Endothelial cell of umbilical vein (primary cell): ENCODE results near the gene ANKRD63. TPM values are rescaled to one million over a fixed set of nuclear protein-coding genes. Genes with fewer than 3 reads are reported as not detected.

Experiments
- BruUV-seq: library from RNA; stranded (reverse); fragments of 400-500 nt; replicated peaks from 2 replicates; lab custom pipeline; 2021; lab: Mats Ljungman, UMichigan
- CTCF ChIA-PET: fragments of 300-600, 350-600 bp; sonication (Branson Sonifier 250); formaldehyde crosslinking; loops from one replicate; lab custom pipeline; 2021; ENCODE audit warnings: antibody characterized with exemption, inconsistent platforms; lab: Charles Lee
- POLR2A ChIA-PET: fragments of 300-600, 350-600 bp; sonication (Branson Sonifier 250); formaldehyde crosslinking; loops from one replicate; lab custom pipeline; 2021; ENCODE audit warnings: antibody characterized with exemption, inconsistent platforms; lab: Charles Lee
- DNase-seq: peaks from one replicate; pipeline ENCODE4 v3.0.0-alpha.2; 2011; ENCODE audit warnings: low read depth, low spot score
- FAIRE-seq: peaks from 2 replicates; lab custom pipeline; 2011; peaks lifted over from hg19 to GRCh38; lab: Jason Lieb, UNC
- H2AFZ ChIP-seq: 2 replicates; pipeline ENCODE4 v1.6.0; 2012; ENCODE audit warnings: low read depth, low read length, control low read depth, inconsistent platforms
- H3K27ac ChIP-seq: 2 replicates; pipeline ENCODE4 v1.5.1; 2011; ENCODE audit warnings: low read depth, mild to moderate bottlenecking, control low read depth, low read length, moderate library complexity; ENCODE audit not compliant: insufficient read depth
- H3K27me3 ChIP-seq, 2 experiments: 2 replicates each; pipeline versions ENCODE4 v1.6.0 to v1.6.1; 2011; ENCODE audit warnings: low read length in 2 of 2, mixed read lengths in 1 of 2; ENCODE audit not compliant: control insufficient read depth in 2 of 2, insufficient read depth in 2 of 2
- H3K36me3 ChIP-seq, 2 experiments: 2 replicates in 1 of 2; 3 replicates in 1 of 2; pipeline ENCODE4 v1.5.1; 2011; ENCODE audit warnings: low read length in 2 of 2, mild to moderate bottlenecking in 1 of 2, moderate library complexity in 1 of 2; ENCODE audit not compliant: control insufficient read depth in 2 of 2, insufficient read depth in 2 of 2; ENCODE audit errors: extremely low read depth in 1 of 2
- H3K4me1 ChIP-seq: 3 replicates; pipeline ENCODE4 v1.5.1; 2011; ENCODE audit warnings: mild to moderate bottlenecking, low read length; ENCODE audit not compliant: control insufficient read depth, insufficient read depth; ENCODE audit errors: extremely low read depth
- H3K4me2 ChIP-seq: 2 replicates; pipeline ENCODE4 v1.6.1; 2011; ENCODE audit warnings: low read length, control low read depth, mixed read lengths; ENCODE audit not compliant: insufficient read depth
- H3K4me3 ChIP-seq, 3 experiments: fragments of 200-600 bp in 1 of 3; sonication (generic), shearing (Covaris generic) in 1 of 3; replicated peaks in 1 of 3; 2 replicates each; pipeline ENCODE4 v1.5.1; 2011 to 2016; ENCODE audit warnings: control low read depth in 3 of 3, low read length in 3 of 3, mild to moderate bottlenecking in 2 of 3, inconsistent platforms in 1 of 3, low read depth in 1 of 3, moderate library complexity in 1 of 3; ENCODE audit not compliant: insufficient read depth in 1 of 3
- H3K79me2 ChIP-seq: 2 replicates; pipeline ENCODE4 v1.6.0; 2012; ENCODE audit warnings: low read length, inconsistent platforms; ENCODE audit not compliant: control insufficient read depth, insufficient read depth
- H3K9ac ChIP-seq: replicated peaks from 2 replicates; pipeline ENCODE3; 2011; ENCODE audit warnings: low read length, control low read depth; ENCODE audit not compliant: insufficient read depth; ENCODE audit errors: extremely low read depth
- H3K9me1 ChIP-seq: replicated peaks from 3 replicates; pipeline ENCODE4 v1.6.0; 2011; ENCODE audit warnings: mild to moderate bottlenecking, low read length; ENCODE audit not compliant: control insufficient read depth, insufficient read depth; ENCODE audit errors: extremely low read depth
- H3K9me3 ChIP-seq: replicated peaks from 2 replicates; pipeline ENCODE4 v1.5.1; 2012; ENCODE audit warnings: low read length, inconsistent platforms; ENCODE audit not compliant: control insufficient read depth, insufficient read depth
- H4K20me1 ChIP-seq: replicated peaks from 2 replicates; pipeline ENCODE3; 2011; ENCODE audit warnings: mild to moderate bottlenecking, low read length; ENCODE audit not compliant: control insufficient read depth, insufficient read depth; ENCODE audit errors: extremely low read depth
- CTCF ChIP-seq, 2 donors: IDR thresholded peaks; 1 replicate in 1 of 2; 2 replicates in 1 of 2; pipeline ENCODE4 v1.5.1; 2011; ENCODE audit warnings: low read length in 2 of 2, mild to moderate bottlenecking in 2 of 2, moderate library complexity in 2 of 2, control low read depth in 1 of 2, inconsistent platforms in 1 of 2, low read depth in 1 of 2; ENCODE audit not compliant: insufficient read depth in 1 of 2; ENCODE audit errors: extremely low read depth in 1 of 2
- EZH2 ChIP-seq: IDR thresholded peaks from 2 replicates; pipeline ENCODE4 v1.6.1; 2012; ENCODE audit warnings: borderline replicate concordance, low read depth, mild to moderate bottlenecking, moderate library complexity, low read length, inconsistent platforms; ENCODE audit not compliant: severe bottlenecking
- FOS ChIP-seq: IDR thresholded peaks from 2 replicates; pipeline ENCODE4 v1.6.1; 2011; ENCODE audit warnings: mild to moderate bottlenecking, low read length, moderate library complexity, borderline replicate concordance; ENCODE audit not compliant: insufficient read depth
- GATA2 ChIP-seq: IDR thresholded peaks from 2 replicates; pipeline ENCODE4 v1.7.0; 2011; ENCODE audit warnings: low read depth, mild to moderate bottlenecking, moderate library complexity, mixed read lengths, low read length; ENCODE audit not compliant: insufficient read length, insufficient read depth
- JUN ChIP-seq: IDR thresholded peaks from 2 replicates; pipeline ENCODE4 v1.6.1; 2011; ENCODE audit warnings: borderline replicate concordance, low read depth; ENCODE audit not compliant: insufficient read length, insufficient read depth
- MAX ChIP-seq: IDR thresholded peaks from 2 replicates; pipeline ENCODE4 v1.6.1; 2011; ENCODE audit not compliant: insufficient read depth, insufficient read length
- MYC ChIP-seq: IDR thresholded peaks from one replicate; pipeline ENCODE4 v1.6.1; 2011; ENCODE audit warnings: mild to moderate bottlenecking, low read depth, low read length
- POLR2A ChIP-seq: IDR thresholded peaks from 2 replicates; pipeline ENCODE4 v1.6.1; 2012; ENCODE audit warnings: low read depth, mild to moderate bottlenecking, control low read depth, low read length
- POLR2AphosphoS5 ChIP-seq: IDR thresholded peaks from 2 replicates; pipeline ENCODE4 v1.6.1; 2012; ENCODE audit warnings: low read depth, mild to moderate bottlenecking, control low read depth, low read length, moderate library complexity; ENCODE audit not compliant: insufficient read depth
- dilution Hi-C: fragments of 300-500 bp; cut with MboI; formaldehyde crosslinking; loops from one replicate; pipeline ENCODE4 v1.15.0; 2019; ENCODE audit warnings: low sequenced_read_pairs; ENCODE audit not compliant: extremely low pct_ligation_motif_present
- intact Hi-C: fragments of 100-400 bp; cut with micrococcal nuclease; formaldehyde crosslinking; loops from one replicate; pipeline ENCODE4 v1.10.0; 2022
- polyA plus RNA-seq, 4 experiments: library from polyadenylated mRNA; depleted of rRNA in 3 of 4; stranded (reverse) in 3 of 4; unstranded in 1 of 4; fragments of >200 nt; gene quantifications; 2 replicates each; pipeline versions ENCODE4 v1.2.1 to v1.2.3, GENCODE V29; 2011 to 2012; ENCODE audit warnings: missing spikeins in 1 of 4
- total RNA-seq: library from RNA; stranded (reverse); gene quantifications from 2 replicates; pipeline ENCODE4 v1.2.3, GENCODE V29; 2021

ANKRD63 gene
- total and polyA plus RNA-seq, 2 donors (not counting 3 experiments of a cell fraction or from before 2014, with no cell fraction given): not detected

- Histone ChIP-seq H3K27ac (no peak overlapping the region), H3K9ac (no peak overlapping the region), H3K4me1 (peaks cover 4% of the 10 kb centered on the region), H3K36me3 (no peaks in the 10 kb centered on the region), H3K4me2 (no peak overlapping the region), H2AFZ (no peak overlapping the region), H3K27me3 (peaks cover 10 to 15% of the 10 kb centered on the region in 2 experiments), H4K20me1 (no peaks in the 10 kb centered on the region), H3K9me1 (no peaks in the 10 kb centered on the region), H3K4me3 (no peak overlapping the region), H3K9me3 (no peaks in the 10 kb centered on the region), H3K79me2 (no peaks in the 10 kb centered on the region)
- ChIA-PET CTCF (interaction anchor here (1.2 to 7.9 kb wide), 3 partner anchors 12 to 31 kb away, joined by 3 to 63 read pairs (median 4); no protein-coding TSS in a partner anchor), POLR2A (no interaction called here)
- FAIRE-seq (no peak), DNase-seq (no peak)
- dilution Hi-C loops: no loop called here
- TF ChIP-seq GATA2: no peak
- no peak for TF ChIP-seq FOS
- no peak for TF ChIP-seq MYC
- no peak for TF ChIP-seq EZH2
- TF ChIP-seq CTCF (IDR thresholded peaks at IDR 0.05; ENCODE audit: extremely low read depth in 1 of 2, insufficient read depth in 1 of 2, low read depth in 1 of 2, low read length in 2 of 2): no peak
- TF ChIP-seq POLR2A: no peak
- TF ChIP-seq POLR2AphosphoS5: no peak
- no peak for TF ChIP-seq JUN
- TF ChIP-seq MAX: no peak
- no TSS peak for BruUV-seq
- intact Hi-C loops: no loop called here
These were observed 40.3 kb downstream of the ANKRD63 start for GRCh38 chr15:40242601-40243000.
